Heart left ventricle (tissue), 13 donors: Measurements from ENCODE around the gene HPRT1.

Source experiments
- POLR2A ChIP-seq, 2 donors: fragments of 450-650 bp; IDR thresholded peaks; one replicate each; pipeline ENCODE4 v1.6.1; 2017; ENCODE audit warnings: antibody characterized with exemption in 2 of 2, mild to moderate bottlenecking in 2 of 2, moderate library complexity in 2 of 2
- TF ChIP-seq, protein P1 (sequence below), 12 donors: fragments of 200-600 bp; sonication (generic) in 4 of 12; IDR thresholded peaks; one replicate each; pipeline versions ENCODE4 v1.5.0 to v1.8.0; 2018 to 2022; ENCODE audit warnings: antibody characterized with exemption in 12 of 12, mild to moderate bottlenecking in 5 of 12
- donor health status: ischemic (EF 13 %, LVEDD 7.1; RV severe dilation, severe dysfunction).
- donor health status: DM: no; HTN: yes; CAD: no.
- donor health status: DM: no; HTN: no; CAD: no.
- donor health status: ischemic (EF 25% LVEDD 6.9; RV normal size, moderate dysfunction).
- donor health status: ischemic (EF 25% LVEDD 5.7; RV mildly dilated, moderate dysfunction).
- donor health status: ischemic (EF 35%, LVEDD 5.7; RV mildly dilated, moderate dysfunction).
- donor health status: nonischemic (EF 11% LVEDD 7.7; RV severe dilation, severe dysfunction).
- donor health status: DM: yes; HTN: yes; CAD: no.
- donor health status: PGD.
- donor health status: ischemic (EF 29% LVEDD 5.4; RV normal size, mild dysfunction).
- donor health status: nonischemic (EF 23%, LVEDD 6.1; RV moderate dilation, normal function).

GRCh38 chrX:134431894-134432293 is 28.1 kb upstream of the HPRT1 start:
- TF ChIP-seq, protein P1, sequence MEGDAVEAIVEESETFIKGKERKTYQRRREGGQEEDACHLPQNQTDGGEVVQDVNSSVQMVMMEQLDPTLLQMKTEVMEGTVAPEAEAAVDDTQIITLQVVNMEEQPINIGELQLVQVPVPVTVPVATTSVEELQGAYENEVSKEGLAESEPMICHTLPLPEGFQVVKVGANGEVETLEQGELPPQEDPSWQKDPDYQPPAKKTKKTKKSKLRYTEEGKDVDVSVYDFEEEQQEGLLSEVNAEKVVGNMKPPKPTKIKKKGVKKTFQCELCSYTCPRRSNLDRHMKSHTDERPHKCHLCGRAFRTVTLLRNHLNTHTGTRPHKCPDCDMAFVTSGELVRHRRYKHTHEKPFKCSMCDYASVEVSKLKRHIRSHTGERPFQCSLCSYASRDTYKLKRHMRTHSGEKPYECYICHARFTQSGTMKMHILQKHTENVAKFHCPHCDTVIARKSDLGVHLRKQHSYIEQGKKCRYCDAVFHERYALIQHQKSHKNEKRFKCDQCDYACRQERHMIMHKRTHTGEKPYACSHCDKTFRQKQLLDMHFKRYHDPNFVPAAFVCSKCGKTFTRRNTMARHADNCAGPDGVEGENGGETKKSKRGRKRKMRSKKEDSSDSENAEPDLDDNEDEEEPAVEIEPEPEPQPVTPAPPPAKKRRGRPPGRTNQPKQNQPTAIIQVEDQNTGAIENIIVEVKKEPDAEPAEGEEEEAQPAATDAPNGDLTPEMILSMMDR (IDR thresholded peaks at IDR 0.05) = no peak
- TF ChIP-seq POLR2A (IDR thresholded peaks at IDR 0.05) = no peak
